ACC112 (cell line): ENCODE measurements around the gene SOX6.
"Not testable (repeated sequence)": the region's sequence is repeated elsewhere in the genome, so short reads cannot be mapped to it uniquely, and the experiment has no call there.

Experiments used
- H2AFZ ChIP-seq: fragments of 200-600 bp; sonication (generic); one replicate; pipeline ENCODE4 v1.6.0; 2017; ENCODE audit warnings: antibody characterized with exemption, low read length; ENCODE audit not compliant: unreplicated experiment
- H3K27ac ChIP-seq: fragments of 200-600 bp; sonication (generic); 2 replicates; pipeline ENCODE4 v1.5.1; 2014; ENCODE audit warnings: low read depth, mild to moderate bottlenecking, antibody characterized with exemption, low read length, moderate library complexity
- H3K27me3 ChIP-seq: fragments of 200-600 bp; sonication (generic); 2 replicates; pipeline ENCODE4 v1.6.1; 2014; ENCODE audit warnings: mild to moderate bottlenecking, antibody characterized with exemption, low read length, moderate library complexity, mixed read lengths; ENCODE audit not compliant: insufficient read depth
- H3K36me3 ChIP-seq: fragments of 200-600 bp; sonication (generic); 2 replicates; pipeline ENCODE4 v1.6.1; 2016; ENCODE audit warnings: mild to moderate bottlenecking, antibody characterized with exemption, low read length, moderate library complexity, mixed read lengths; ENCODE audit not compliant: insufficient read depth
- H3K4me1 ChIP-seq: fragments of 200-600 bp; sonication (generic); one replicate; pipeline ENCODE4 v1.6.1; 2016; ENCODE audit warnings: low read length, mixed read lengths; ENCODE audit not compliant: insufficient read depth, unreplicated experiment, control insufficient read depth
- H3K4me3 ChIP-seq: fragments of 200-600 bp; sonication (generic); 2 replicates; pipeline ENCODE4 v1.5.1; 2014; ENCODE audit warnings: mild to moderate bottlenecking, low read depth, low read length
- H3K79me2 ChIP-seq: fragments of 200-600 bp; sonication (generic); one replicate; pipeline ENCODE4 v1.6.0; 2016; ENCODE audit warnings: low read length; ENCODE audit not compliant: control insufficient read depth, unreplicated experiment, insufficient read depth

SOX6 gene

GRCh38 chr11:16154715-16155396 lies 201.5 kb downstream of the SOX6 start:
- Histone ChIP-seq H3K36me3 (no peaks in the 10 kb centered on the region), H3K27me3 (no peaks in the 10 kb centered on the region), H3K4me3 (no peak overlapping the region), H2AFZ (no peak overlapping the region), H3K27ac (no peak overlapping the region), H3K79me2 (no peaks in the 10 kb centered on the region), H3K4me1 (no peaks in the 10 kb centered on the region)

- Histone ChIP-seq H3K36me3 (no peaks in the 10 kb centered on the region), H3K79me2 (no peaks in the 10 kb centered on the region), H2AFZ (no peak overlapping the region), H3K4me3 (no peak overlapping the region), H3K27ac (no peak overlapping the region), H3K27me3 (no peaks in the 10 kb centered on the region), H3K4me1 (no peaks in the 10 kb centered on the region)
These were observed 202.4 kb downstream of the SOX6 start for GRCh38 chr11:16153951-16154350.

- H3K4me1 ChIP-seq = no peaks in the 10 kb centered on the region
- no peaks in the 10 kb centered on the region for H3K27me3 ChIP-seq
- no peak overlapping the region for H2AFZ ChIP-seq
- no peaks in the 10 kb centered on the region for H3K79me2 ChIP-seq
- no peaks in the 10 kb centered on the region for H3K36me3 ChIP-seq
- no peak overlapping the region for H3K27ac ChIP-seq
- no peak overlapping the region for H3K4me3 ChIP-seq
These were observed 205.2 kb downstream of the SOX6 start for GRCh38 chr11:16151138-16151537.

GRCh38 chr11:16149476-16149875 lies 206.9 kb downstream of the SOX6 start:
- no peaks in the 10 kb centered on the region for H3K36me3 ChIP-seq
- no peaks in the 10 kb centered on the region for H3K27me3 ChIP-seq
- H3K4me1 ChIP-seq = no peaks in the 10 kb centered on the region
- no peak overlapping the region for H3K4me3 ChIP-seq
- H3K27ac ChIP-seq = no peak overlapping the region
- no peak overlapping the region for H2AFZ ChIP-seq
- H3K79me2 ChIP-seq = no peaks in the 10 kb centered on the region

- Histone ChIP-seq H3K36me3 (no peaks in the 10 kb centered on the region), H3K4me1 (no peaks in the 10 kb centered on the region), H3K27ac (no peak overlapping the region), H3K4me3 (no peak overlapping the region), H3K27me3 (no peaks in the 10 kb centered on the region), H3K79me2 (no peaks in the 10 kb centered on the region), H2AFZ (no peak overlapping the region)
These were observed 207.9 kb downstream of the SOX6 start for GRCh38 chr11:16148301-16148931.

GRCh38 chr11:16146980-16147379 lies 209.4 kb downstream of the SOX6 start:
- not testable (repeated sequence) for H3K79me2 ChIP-seq, H2AFZ ChIP-seq, H3K4me1 ChIP-seq, H3K4me3 ChIP-seq, H3K27me3 ChIP-seq, H3K27ac ChIP-seq, H3K36me3 ChIP-seq

- not testable (repeated sequence) for H3K4me3 ChIP-seq, H3K36me3 ChIP-seq, H3K4me1 ChIP-seq, H2AFZ ChIP-seq, H3K79me2 ChIP-seq, H3K27me3 ChIP-seq, H3K27ac ChIP-seq
These were observed 214.7 kb downstream of the SOX6 start for GRCh38 chr11:16141614-16142013.

- H3K36me3 ChIP-seq, H3K4me1 ChIP-seq, H3K79me2 ChIP-seq, H3K27ac ChIP-seq, H3K27me3 ChIP-seq, H3K4me3 ChIP-seq, H2AFZ ChIP-seq: not testable (repeated sequence)
These were observed 215.2 kb downstream of the SOX6 start for GRCh38 chr11:16141162-16141561.

GRCh38 chr11:16136792-16137390 lies 219.5 kb downstream of the SOX6 start:
- H3K27me3 ChIP-seq = no peaks in the 10 kb centered on the region
- H3K36me3 ChIP-seq = no peaks in the 10 kb centered on the region
- no peaks in the 10 kb centered on the region for H3K4me1 ChIP-seq
- H2AFZ ChIP-seq = no peak overlapping the region
- H3K79me2 ChIP-seq = no peaks in the 10 kb centered on the region
- H3K4me3 ChIP-seq = no peak overlapping the region
- H3K27ac ChIP-seq = no peak overlapping the region

GRCh38 chr11:16133867-16134266 lies 222.5 kb downstream of the SOX6 start:
- H3K4me1 ChIP-seq = no peaks in the 10 kb centered on the region
- no peaks in the 10 kb centered on the region for H3K36me3 ChIP-seq
- no peaks in the 10 kb centered on the region for H3K79me2 ChIP-seq
- H3K27ac ChIP-seq = no peak overlapping the region
- H2AFZ ChIP-seq = no peak overlapping the region
- no peaks in the 10 kb centered on the region for H3K27me3 ChIP-seq
- H3K4me3 ChIP-seq = no peak overlapping the region

GRCh38 chr11:16127732-16128131 lies 228.6 kb downstream of the SOX6 start:
- H3K27ac ChIP-seq = no peak overlapping the region
- no peak overlapping the region for H3K4me3 ChIP-seq
- H3K4me1 ChIP-seq = no peaks in the 10 kb centered on the region

More at GRCh38 chr11:16127732-16128131, 228.6 kb downstream of the SOX6 start:
- no peaks in the 10 kb centered on the region for H3K36me3 ChIP-seq
- H3K27me3 ChIP-seq = no peaks in the 10 kb centered on the region
- no peaks in the 10 kb centered on the region for H3K79me2 ChIP-seq
- no peak overlapping the region for H2AFZ ChIP-seq
